Neutrophil (primary cell): ENCODE data around the gene PLXDC2.

Source experiments
- H3K27ac ChIP-seq: fragments of 200-600 bp; sonication (generic); 2 replicates; pipeline ENCODE4 v1.5.1; 2016; ENCODE audit warnings: mild to moderate bottlenecking, moderate library complexity
- H3K27me3 ChIP-seq: fragments of 200-600 bp; sonication (generic); 2 replicates; pipeline ENCODE4 v1.6.0; 2016; ENCODE audit warnings: mild to moderate bottlenecking
- H3K36me3 ChIP-seq: fragments of 200-600 bp; sonication (generic); 2 replicates; pipeline ENCODE4 v1.5.1; 2017
- H3K4me1 ChIP-seq, 2 experiments: fragments of 200-600 bp in 1 of 2; sonication (generic) in 1 of 2; 1 replicate in 1 of 2; 2 replicates in 1 of 2; pipeline versions ENCODE4 v1.5.1 to v1.6.1; 2013 to 2016; ENCODE audit warnings: low read depth in 1 of 2, low read length in 1 of 2, mild to moderate bottlenecking in 1 of 2, moderate library complexity in 1 of 2; ENCODE audit not compliant: control insufficient read depth in 1 of 2, insufficient read depth in 1 of 2
- H3K4me3 ChIP-seq, 2 experiments: fragments of 200-600 bp in 1 of 2; sonication (generic) in 1 of 2; 1 replicate in 1 of 2; 2 replicates in 1 of 2; pipeline ENCODE4 v1.5.1; 2013 to 2016; ENCODE audit warnings: low read depth in 1 of 2, low read length in 1 of 2, mild to moderate bottlenecking in 1 of 2, moderate library complexity in 1 of 2
- H3K9me3 ChIP-seq: fragments of 200-600 bp; sonication (generic); 2 replicates; pipeline ENCODE4 v1.5.1; 2016
- TF ChIP-seq, protein P1 (sequence below): fragments of 200-600 bp; sonication (generic); IDR thresholded peaks from 2 replicates; pipeline ENCODE4 v1.5.1; 2016; ENCODE audit warnings: antibody characterized with exemption

The PLXDC2 gene

DNA sequence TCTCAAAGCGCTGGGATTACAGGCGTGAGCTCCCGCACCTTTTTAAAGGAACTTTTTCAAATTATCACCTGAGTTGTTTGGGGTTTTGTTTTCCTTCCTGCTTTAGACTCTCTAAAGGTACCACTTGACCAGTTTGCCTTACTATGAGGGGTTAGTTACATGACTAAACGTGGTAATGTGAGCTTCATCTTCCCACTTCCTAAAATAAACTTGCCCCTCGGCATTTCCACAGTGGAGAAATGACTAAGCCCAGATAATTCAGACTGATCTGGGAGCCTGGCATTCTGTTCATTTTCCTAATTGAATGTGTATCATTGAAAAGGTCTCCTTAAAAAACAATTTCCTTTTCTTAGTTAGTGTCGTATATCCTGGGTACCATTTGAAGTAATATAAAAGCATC is 163.4 kb downstream of the PLXDC2 start:
- Histone ChIP-seq H3K9me3 (no peaks in the 10 kb centered on the region), H3K27me3 (no peaks in the 10 kb centered on the region), H3K36me3 (no peaks in the 10 kb centered on the region), H3K4me3 (no peak overlapping the region), H3K4me1 (no peaks in the 10 kb centered on the region), H3K27ac (no peak overlapping the region)
- TF ChIP-seq, protein P1, sequence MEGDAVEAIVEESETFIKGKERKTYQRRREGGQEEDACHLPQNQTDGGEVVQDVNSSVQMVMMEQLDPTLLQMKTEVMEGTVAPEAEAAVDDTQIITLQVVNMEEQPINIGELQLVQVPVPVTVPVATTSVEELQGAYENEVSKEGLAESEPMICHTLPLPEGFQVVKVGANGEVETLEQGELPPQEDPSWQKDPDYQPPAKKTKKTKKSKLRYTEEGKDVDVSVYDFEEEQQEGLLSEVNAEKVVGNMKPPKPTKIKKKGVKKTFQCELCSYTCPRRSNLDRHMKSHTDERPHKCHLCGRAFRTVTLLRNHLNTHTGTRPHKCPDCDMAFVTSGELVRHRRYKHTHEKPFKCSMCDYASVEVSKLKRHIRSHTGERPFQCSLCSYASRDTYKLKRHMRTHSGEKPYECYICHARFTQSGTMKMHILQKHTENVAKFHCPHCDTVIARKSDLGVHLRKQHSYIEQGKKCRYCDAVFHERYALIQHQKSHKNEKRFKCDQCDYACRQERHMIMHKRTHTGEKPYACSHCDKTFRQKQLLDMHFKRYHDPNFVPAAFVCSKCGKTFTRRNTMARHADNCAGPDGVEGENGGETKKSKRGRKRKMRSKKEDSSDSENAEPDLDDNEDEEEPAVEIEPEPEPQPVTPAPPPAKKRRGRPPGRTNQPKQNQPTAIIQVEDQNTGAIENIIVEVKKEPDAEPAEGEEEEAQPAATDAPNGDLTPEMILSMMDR = no peak

DNA sequence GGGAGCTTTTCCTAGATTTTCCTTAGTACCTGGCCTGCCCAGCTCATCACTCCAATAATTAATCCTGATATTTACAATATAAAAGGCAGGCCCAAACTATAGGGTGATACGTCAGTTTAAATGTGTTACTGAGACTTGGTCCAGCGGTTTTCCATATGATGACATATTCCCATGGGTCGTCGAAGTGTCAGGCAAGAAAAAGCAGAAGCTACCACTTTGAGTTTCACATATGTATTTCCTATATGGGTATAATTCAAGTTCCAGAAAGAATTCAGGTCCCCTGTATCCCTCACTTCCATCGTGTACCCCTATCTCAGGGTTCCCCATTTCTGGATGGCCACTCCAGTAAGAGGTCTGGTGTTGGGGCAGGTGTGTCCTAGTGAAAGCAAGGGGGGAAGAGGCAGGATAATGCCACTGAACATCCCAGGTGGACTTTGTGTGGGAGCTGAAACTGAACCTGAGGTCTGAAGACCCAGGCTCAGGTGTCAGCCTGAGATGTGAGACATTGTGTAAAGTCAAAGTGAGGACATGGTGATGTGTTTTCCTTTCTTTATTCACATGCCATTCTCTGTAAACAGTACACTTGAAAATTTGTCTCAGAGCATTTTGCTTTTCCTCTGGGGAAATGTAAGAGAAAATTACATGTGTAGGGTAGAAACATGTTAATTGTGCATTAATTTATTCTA is 167.8 kb downstream of the PLXDC2 start:
- Histone ChIP-seq H3K27ac (no peak overlapping the region), H3K27me3 (no peaks in the 10 kb centered on the region), H3K9me3 (no peaks in the 10 kb centered on the region), H3K4me3 (no peak overlapping the region), H3K36me3 (no peaks in the 10 kb centered on the region), H3K4me1 (no peaks in the 10 kb centered on the region)
- TF ChIP-seq, protein P1 = no peak

DNA sequence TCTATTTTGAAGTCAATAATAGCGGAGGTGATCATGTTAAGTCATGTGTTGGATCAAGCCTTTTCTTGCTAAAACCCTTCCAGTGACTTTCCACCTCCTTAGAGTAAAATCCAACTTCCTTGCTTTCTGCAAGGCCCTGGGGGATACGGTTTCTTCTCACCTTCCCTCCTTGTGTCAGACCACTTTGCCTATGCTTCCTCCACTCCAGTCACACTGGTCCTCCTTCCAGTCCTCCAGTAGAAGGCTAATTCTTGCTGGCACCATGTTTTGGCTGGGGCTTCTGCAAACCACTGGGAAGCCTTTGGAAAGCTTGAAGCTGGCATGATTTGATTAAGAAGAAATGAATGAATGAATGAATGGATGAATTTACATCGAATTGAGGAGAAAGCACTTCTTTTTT is 169.5 kb downstream of the PLXDC2 start:
- Histone ChIP-seq H3K27me3 (no peaks in the 10 kb centered on the region), H3K36me3 (no peaks in the 10 kb centered on the region), H3K4me1 (no peaks in the 10 kb centered on the region), H3K4me3 (no peak overlapping the region), H3K27ac (no peak overlapping the region), H3K9me3 (no peaks in the 10 kb centered on the region)
- TF ChIP-seq, protein P1 = no peak

DNA sequence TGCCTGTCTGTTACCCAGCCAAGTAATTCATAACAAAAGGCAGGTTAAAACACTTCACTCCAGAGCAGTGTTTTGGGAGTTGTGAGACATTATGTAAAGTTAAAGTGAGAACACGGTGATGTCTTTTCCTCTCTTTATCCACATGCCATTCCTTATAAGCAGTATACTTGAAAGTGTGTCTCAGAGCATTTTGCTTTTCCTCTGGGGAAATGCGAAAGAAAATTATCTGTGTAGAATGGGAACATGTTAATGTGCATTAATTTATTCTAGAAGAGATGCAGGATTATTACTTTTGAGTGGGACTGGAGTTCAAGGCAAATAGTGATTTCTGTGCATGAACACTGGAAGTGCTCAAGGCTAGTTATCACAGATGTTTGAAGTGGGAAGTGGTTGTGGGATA is 170.4 kb downstream of the PLXDC2 start:
- TF ChIP-seq, protein P1 = no peak
- Histone ChIP-seq H3K36me3 (no peaks in the 10 kb centered on the region), H3K9me3 (no peaks in the 10 kb centered on the region), H3K4me1 (no peaks in the 10 kb centered on the region), H3K4me3 (no peak overlapping the region), H3K27ac (no peak overlapping the region), H3K27me3 (no peaks in the 10 kb centered on the region)

DNA sequence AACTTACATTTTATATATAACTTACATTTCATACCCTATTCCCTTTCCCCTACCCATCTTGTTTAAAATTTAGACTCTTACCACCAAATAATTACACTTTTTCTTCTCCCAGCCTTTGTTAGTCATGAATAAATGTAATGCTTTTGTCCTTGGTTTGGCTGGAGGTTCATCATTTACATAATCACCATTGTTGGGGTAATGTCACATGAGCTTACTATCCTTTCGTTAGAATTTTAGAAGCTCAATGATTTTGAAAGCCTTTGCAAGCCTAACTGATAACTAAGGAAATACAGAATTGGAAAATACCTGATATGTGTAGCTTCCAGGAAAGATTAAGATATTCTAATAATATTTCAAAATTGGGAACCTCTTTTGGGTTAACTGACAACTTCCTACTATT is 171.7 kb downstream of the PLXDC2 start:
- no peak overlapping the region for H3K27ac ChIP-seq
- no peaks in the 10 kb centered on the region for H3K4me1 ChIP-seq
- H3K4me3 ChIP-seq = no peak overlapping the region
- no peaks in the 10 kb centered on the region for H3K36me3 ChIP-seq
- TF ChIP-seq, protein P1 = no peak
- H3K27me3 ChIP-seq = no peaks in the 10 kb centered on the region
- no peaks in the 10 kb centered on the region for H3K9me3 ChIP-seq
